NK-92 (cell line): ENCODE measurements around the gene ZSWIM8.
"Not testable (repeated sequence)": the region's sequence is repeated elsewhere in the genome, so short reads cannot be mapped to it uniquely, and the experiment has no call there.

Experiments used
- DNase-seq: peaks from one replicate; lab custom pipeline; 2025; ENCODE audit not compliant: unreplicated experiment; lab: John Stamatoyannopoulos, UW

The ZSWIM8 gene

DNA sequence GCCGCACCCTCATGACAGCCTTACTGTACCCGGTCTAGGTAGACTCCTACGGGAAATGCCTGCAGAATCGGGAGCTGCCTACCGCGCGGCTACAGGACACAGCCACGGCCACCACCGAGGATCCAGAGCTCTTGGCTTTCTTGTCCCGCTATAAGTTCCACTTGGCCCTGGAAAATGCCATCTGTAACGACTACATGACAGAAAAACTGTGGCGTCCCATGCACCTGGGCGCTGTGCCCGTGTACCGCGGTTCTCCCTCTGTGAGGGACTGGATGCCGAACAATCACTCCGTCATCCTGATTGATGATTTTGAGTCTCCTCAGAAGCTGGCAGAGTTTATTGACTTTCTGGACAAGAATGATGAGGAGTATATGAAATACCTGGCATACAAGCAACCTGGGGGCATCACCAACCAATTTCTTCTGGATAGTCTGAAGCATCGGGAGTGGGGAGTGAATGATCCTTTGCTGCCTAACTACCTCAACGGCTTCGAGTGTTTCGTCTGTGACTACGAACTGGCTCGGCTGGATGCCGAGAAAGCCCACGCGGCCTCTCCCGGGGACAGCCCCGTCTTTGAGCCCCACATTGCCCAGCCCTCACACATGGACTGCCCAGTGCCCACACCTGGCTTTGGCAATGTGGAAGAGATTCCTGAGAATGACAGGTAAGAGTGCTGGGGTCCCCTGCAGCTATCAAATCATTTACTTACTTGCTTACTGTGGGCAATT lies 12.1 kb upstream of the ZSWIM8 start:
- no peak for DNase-seq

DNA sequence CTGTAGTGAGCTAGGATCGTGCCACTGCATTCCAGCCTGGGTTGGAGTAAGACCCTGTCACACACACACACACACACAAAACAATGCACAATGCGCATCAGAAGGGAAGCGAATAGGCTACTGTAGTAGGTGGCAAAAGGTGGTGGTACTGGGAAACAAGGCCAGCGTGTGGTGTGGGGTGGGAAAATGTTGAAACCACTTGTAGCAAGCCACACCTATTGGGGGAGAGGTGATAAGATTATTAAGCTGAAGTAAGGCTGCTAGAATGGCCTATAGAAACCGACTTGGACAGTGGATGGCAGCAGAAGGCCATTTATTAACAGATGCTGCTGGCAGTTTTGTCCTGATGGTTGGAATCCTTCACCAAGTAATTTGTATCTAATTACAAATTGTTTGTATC lies 10.8 kb upstream of the ZSWIM8 start:
- no peak for DNase-seq

GRCh38 chr10:73779018-73779417 lies 6.4 kb upstream of the ZSWIM8 start:
- DNase-seq: no peak

GRCh38 chr10:73779539-73780197 lies 5.7 kb upstream of the ZSWIM8 start:
- no peak for DNase-seq

DNA sequence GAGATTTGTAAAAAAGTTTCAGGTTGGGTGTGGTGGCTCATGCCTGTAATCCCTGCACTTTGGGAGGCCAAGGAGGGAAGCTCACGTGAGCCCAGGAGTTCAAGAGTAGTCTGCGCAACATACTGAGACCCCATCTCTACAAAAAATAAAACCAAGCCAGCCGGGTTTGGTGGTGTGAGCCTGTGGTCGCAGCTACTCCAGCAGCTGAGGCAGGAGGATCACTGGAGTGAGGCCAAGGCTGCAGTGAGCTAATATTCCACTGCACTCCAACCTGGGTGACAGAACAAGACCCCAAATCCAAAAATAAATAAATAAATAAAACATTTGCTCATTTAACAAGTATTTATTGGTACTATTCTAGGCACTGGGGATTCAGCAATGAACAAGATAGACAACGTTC lies 5.1 kb upstream of the ZSWIM8 start:
- DNase-seq: no peak

DNA sequence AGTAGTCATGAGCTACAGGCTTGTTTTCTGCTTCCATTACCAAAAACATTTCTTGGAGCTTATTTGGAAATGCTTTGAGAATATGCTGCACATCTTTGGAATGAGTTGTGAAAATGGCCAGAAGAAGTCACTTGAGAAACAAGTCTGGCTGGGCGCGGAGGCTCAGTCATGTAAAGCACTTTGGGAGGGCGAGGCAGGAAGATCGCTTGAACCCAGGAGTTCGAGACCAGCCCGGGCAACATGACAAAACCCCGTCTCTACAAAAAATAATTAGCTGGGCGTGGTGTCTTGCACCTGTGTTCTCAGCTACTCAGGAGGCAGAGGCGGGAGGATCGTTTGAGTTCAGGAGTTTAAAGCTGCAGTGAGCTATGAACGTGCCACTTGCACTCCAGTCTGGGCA lies 4.4 kb upstream of the ZSWIM8 start:
- DNase-seq: no peak

DNA sequence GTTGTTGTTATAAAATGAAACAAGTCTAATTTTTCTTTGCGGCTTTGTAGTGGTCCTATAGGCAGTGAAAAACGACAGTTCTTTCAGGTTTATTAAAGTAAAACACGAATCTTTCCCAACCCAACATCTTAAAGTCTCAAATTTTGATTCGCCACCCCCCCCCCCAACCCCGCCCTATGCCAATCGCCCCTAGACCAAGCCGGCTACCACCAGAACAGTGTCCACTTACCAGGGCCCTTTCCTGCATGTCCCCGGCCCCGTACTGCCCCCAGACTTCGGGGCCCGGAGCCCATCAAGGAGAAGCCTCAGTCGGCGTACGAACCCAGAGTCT lies 3.9 kb upstream of the ZSWIM8 start:
- no peak for DNase-seq

DNA sequence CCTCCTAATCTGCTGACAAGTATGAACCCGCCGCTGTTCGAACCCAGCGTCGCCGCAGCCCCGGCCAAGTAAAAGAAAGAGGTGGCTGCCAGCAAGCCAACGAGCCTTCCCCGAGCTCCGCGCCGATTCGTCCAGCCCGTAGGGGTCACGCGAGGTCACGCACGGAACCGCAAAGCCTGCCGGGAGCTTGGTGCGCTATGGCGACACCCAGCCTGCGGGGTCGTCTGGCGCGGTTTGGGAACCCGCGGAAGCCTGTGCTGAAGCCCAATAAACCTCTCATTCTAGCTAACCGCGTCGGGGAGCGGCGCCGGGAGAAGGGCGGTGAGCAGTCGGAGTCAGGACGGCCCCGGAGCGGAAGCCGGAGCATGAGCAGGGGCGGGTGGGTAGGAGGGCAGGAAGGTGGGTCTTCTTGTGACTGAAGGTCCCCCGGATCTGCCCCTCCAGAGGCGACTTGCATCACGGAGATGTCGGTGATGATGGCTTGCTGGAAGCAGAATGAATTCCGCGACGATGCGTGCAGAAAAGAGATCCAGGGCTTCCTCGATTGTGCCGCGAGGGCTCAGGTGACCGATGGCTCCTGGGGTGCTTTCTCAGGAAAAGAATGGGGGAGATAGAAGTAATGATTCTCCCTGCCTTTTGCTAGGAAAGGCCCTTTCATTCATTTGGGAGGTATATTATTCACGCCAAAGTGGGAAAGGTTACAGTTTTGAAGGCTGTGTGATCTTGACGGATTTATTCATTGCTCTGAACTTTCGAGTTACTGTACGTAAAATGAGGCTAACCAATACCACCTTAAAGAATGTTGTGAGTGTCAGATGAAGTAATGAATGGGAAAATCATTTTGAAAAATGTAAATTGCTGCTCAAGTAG lies 3.3 kb upstream of the ZSWIM8 start, which contains the start of gene CHCHD1:
TSS of gene CHCHD1 (plus strand) at position 170 of the 870 bp plus-strand sequence. CDS start at position 198, 28 bp downstream.
- DNase-seq: peak; percentile 40

- no peak for DNase-seq
Observed at GRCh38 chr10:73782749-73783085, 2.7 kb upstream of the ZSWIM8 start.

- DNase-seq: no peak
Observed at GRCh38 chr10:73785721-73786511, 510 bp downstream of the ZSWIM8 start.

DNA sequence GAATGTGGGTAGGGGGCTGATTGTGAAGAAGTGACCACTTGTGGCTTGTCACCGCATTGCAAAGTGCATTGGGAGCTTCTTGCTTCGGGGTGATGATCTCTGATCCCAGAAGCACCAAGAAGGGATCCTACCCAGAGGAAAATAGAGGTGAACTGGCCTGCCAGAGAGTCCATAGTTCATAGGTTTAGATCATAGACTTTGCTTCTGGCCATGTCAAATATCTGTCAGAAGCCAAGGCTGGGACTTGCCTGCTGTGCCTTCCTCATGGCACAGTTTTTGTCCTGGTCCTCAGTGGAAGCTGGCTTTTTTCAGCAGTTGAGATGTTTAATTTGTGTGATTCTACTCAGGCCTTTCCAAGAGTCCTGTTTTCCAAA lies 1.1 kb downstream of the ZSWIM8 start:
- no peak for DNase-seq

DNA sequence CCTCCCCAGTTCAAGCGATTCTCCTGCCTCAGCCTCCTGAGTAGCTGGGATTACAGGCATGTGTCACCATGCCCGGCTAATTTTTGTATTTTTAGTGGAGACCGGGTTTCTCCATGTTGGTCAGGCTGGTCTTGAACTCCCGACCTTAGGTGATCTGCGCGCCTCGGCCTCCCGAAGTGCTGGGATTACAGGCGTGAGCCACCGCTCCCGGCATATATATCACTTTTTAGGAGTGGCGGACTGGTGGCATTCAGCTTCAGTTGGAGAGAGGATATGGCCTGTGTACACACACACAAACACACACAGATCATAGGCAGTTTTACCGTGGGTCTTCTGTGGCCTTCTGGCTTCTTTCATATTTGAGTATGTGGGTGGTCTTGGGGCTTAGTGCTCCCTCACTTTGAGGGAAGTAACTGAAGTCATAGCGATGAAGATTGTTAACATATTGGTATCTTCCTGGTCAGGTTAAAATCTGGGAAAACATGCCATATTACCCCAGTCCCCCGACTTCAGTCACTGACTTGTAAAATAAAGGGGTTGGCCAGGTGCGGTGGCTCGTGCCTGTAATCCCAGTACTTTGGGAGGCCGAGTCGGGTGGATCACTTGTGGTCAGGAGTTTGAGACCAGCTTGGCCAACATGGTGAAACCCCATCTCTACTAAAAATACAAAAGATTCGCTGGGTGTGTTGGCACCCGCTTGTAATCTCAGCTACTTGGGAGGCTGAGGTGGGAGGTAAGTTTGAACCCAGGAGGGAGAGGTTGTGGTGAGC lies 1.8 kb downstream of the ZSWIM8 start:
- not testable (repeated sequence) for DNase-seq

DNA sequence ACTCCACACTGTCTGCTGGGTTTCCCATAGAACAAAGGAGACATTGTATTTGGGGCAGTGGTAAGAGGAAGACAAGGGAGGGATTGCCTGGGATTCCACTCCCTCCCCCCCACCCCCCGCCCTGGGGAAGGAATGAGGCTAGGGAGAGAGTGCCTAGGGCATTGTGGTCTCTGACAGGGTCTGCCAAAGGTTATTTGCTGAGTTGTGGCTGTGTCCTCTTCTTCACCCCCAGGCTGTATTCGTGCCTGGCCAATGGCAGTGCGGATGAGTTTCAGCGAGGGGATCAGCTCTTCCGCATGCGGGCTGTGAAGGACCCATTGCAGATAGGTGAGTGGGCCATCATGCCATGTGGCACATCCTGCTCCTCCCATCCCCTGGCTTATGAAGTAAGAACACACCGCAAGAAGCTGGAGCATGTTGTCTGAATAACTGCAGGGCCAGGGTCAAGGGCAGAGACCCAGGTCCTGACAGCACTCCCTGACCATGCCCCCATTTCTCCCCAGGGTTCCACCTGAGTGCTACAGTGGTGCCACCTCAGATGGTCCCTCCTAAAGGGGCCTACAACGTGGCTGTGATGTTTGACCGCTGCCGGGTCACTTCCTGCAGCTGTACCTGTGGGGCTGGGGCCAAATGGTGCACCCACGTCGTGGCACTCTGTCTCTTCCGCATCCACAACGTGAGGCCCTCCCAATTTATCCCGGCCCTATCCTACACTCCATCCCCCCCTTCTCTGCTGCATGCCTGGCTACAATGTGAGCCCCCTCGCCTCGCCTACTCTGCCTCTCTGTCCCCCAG lies 3.7 kb downstream of the ZSWIM8 start:
- no peak for DNase-seq

GRCh38 chr10:73789659-73790055 lies 4.3 kb downstream of the ZSWIM8 start:
- DNase-seq: no peak

- DNase-seq: no peak
Observed at GRCh38 chr10:73790886-73791625, 5.7 kb downstream of the ZSWIM8 start.

DNA sequence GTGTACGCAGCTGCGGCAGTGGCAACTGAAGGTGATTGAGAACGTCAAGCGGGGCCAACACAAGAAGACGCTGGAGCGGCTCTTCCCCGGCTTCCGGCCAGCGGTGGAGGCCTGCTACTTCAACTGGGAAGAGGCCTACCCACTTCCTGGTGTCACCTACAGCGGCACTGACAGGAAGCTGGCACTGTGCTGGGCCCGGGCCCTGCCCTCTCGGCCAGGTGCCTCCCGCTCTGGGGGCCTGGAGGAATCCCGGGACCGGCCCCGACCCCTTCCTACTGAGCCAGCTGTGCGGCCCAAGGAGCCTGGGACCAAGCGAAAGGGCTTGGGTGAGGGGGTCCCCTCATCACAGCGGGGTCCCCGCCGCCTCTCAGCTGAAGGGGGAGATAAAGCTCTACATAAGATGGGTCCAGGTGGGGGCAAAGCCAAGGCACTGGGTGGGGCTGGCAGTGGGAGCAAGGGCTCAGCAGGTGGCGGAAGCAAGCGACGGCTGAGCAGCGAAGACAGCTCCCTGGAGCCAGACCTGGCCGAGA lies 6.5 kb downstream of the ZSWIM8 start:
- DNase-seq: no peak

DNA sequence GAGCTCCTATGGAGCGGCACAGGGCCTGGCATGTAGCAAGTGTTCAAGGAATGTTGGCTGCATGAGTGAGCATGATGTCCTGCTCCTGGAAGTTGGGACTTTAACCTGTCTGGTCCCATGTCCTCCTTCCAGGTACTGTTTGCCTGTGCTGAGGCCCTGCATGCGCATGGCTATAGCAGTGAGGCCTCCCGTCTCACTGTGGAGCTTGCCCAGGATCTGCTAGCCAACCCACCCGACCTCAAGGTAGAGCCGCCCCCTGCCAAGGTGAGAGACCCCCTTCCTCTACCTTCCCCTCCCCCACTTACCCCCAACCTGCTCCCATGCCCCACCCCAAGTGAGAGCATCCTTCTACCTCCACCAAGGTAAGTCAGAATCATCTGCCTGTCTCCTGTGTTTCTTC lies 8.1 kb downstream of the ZSWIM8 start:
- no peak for DNase-seq

GRCh38 chr10:73795491-73795890 lies 10.1 kb downstream of the ZSWIM8 start:
- DNase-seq: not testable (repeated sequence)

GRCh38 chr10:73796035-73796434 lies 10.6 kb downstream of the ZSWIM8 start:
- not testable (repeated sequence) for DNase-seq
